Suprapubic skin (tissue), 4 donors: Measurements from ENCODE around the gene PTCH1. TPM values are rescaled to one million over a fixed set of nuclear protein-coding genes. Genes with fewer than 3 reads are reported as not detected.

ENCODE experiments used
- DNase-seq, 2 donors: peaks; one replicate each; pipeline ENCODE4 v3.0.0-alpha.2; 2019; ENCODE audit warnings: low spot score in 2 of 2
- H3K27ac ChIP-seq: fragments of 200-600 bp; sonication (generic); one replicate; pipeline ENCODE4 v1.5.1; 2019
- H3K27me3 ChIP-seq: fragments of 200-600 bp; sonication (generic); one replicate; pipeline ENCODE4 v1.5.1; 2019
- H3K36me3 ChIP-seq: fragments of 200-600 bp; sonication (generic); one replicate; pipeline ENCODE4 v1.5.1; 2019
- H3K4me1 ChIP-seq: fragments of 200-600 bp; sonication (generic); one replicate; pipeline ENCODE4 v1.5.1; 2019
- H3K4me3 ChIP-seq: fragments of 200-600 bp; sonication (generic); one replicate; pipeline ENCODE4 v1.5.1; 2019; ENCODE audit warnings: mild to moderate bottlenecking
- H3K9me3 ChIP-seq: fragments of 200-600 bp; sonication (generic); one replicate; pipeline ENCODE4 v1.5.1; 2019
- CTCF ChIP-seq, 2 donors: fragments of 200-600 bp in 1 of 2; fragments of 450-650 bp in 1 of 2; sonication (generic) in 1 of 2; IDR thresholded peaks; one replicate each; pipeline ENCODE4 v1.5.1; 2016 to 2019; ENCODE audit warnings: antibody characterized with exemption in 2 of 2, mild to moderate bottlenecking in 1 of 2, moderate library complexity in 1 of 2
- EP300 ChIP-seq: sonication (generic); formaldehyde crosslinking; IDR thresholded peaks from one replicate; pipeline ENCODE4 v1.6.1; 2017; ENCODE audit warnings: antibody characterized with exemption
- POLR2A ChIP-seq, 2 donors: fragments of 450-650 bp; IDR thresholded peaks; one replicate each; pipeline ENCODE4 v1.6.1; 2017; ENCODE audit warnings: antibody characterized with exemption in 2 of 2, mild to moderate bottlenecking in 2 of 2, moderate library complexity in 2 of 2
- POLR2AphosphoS5 ChIP-seq, 3 donors: sonication (generic); formaldehyde crosslinking; IDR thresholded peaks; one replicate each; pipeline ENCODE4 v1.6.1; 2017; ENCODE audit warnings: antibody characterized with exemption in 3 of 3
- WGBS: methylation state at CpG from one replicate; pipeline ENCODE4 v1.1.5; 2018; 5-methylcytosine and 5-hydroxymethylcytosine counted together
- total RNA-seq, 4 donors: library from RNA; depleted of rRNA; stranded (reverse); fragments of >200 nt; gene quantifications; one replicate each; pipeline ENCODE4 v1.1.0, GENCODE V29; 2016

Gene PTCH1
- total RNA-seq, 4 donors from 2014 or later = 9.9 to 59.0 (median 27.9) TPM

- WGBS = under 1% methylated on average over 27 of the region's 81 CpGs
- Histone ChIP-seq H3K4me3 (peak overlapping the region; percentile 91), H3K27ac (peak overlapping the region; percentile 95), H3K36me3 (no peaks in the 10 kb centered on the region), H3K27me3 (no peaks in the 10 kb centered on the region), H3K9me3 (no peaks in the 10 kb centered on the region), H3K4me1 (peaks cover 29% of the 10 kb centered on the region)
- TF ChIP-seq CTCF (IDR thresholded peaks at IDR 0.05) (no peak), POLR2AphosphoS5 (IDR thresholded peaks at IDR 0.05) (no peak), POLR2A (IDR thresholded peaks at IDR 0.05) (no peak), EP300 (no peak)
- DNase-seq = no peak
Measured at GRCh38 chr9:95505717-95506427, 10.9 kb downstream of the PTCH1 start.

GRCh38 chr9:95505072-95505716 lies 11.6 kb downstream of the PTCH1 start:
- DNase-seq = no peak
- Histone ChIP-seq H3K4me3 (peak overlapping the region; percentile 91), H3K27ac (no peak overlapping the region), H3K9me3 (no peaks in the 10 kb centered on the region), H3K27me3 (no peaks in the 10 kb centered on the region), H3K4me1 (peaks cover 29% of the 10 kb centered on the region), H3K36me3 (no peaks in the 10 kb centered on the region)
- TF ChIP-seq POLR2AphosphoS5 (IDR thresholded peaks at IDR 0.05) (no peak), POLR2A (IDR thresholded peaks at IDR 0.05) (no peak), CTCF (IDR thresholded peaks at IDR 0.05) (no peak), EP300 (no peak)
- WGBS = 23% methylated on average over 10 of the region's 10 CpGs

GRCh38 chr9:95504053-95504963 lies 12.5 kb downstream of the PTCH1 start:
- no peak for DNase-seq
- peak overlapping the region; percentile 91 for H3K4me3 ChIP-seq
- H3K27ac ChIP-seq = no peak overlapping the region
- TF ChIP-seq EP300 (no peak), POLR2AphosphoS5 (IDR thresholded peaks at IDR 0.05) (no peak), CTCF (IDR thresholded peaks at IDR 0.05) (no peak), POLR2A (IDR thresholded peaks at IDR 0.05) (no peak)
- no peaks in the 10 kb centered on the region for H3K36me3 ChIP-seq
- no peaks in the 10 kb centered on the region for H3K27me3 ChIP-seq
- peaks cover 24% of the 10 kb centered on the region for H3K4me1 ChIP-seq
- WGBS = 53% methylated on average over 15 of the region's 15 CpGs
- no peaks in the 10 kb centered on the region for H3K9me3 ChIP-seq

GRCh38 chr9:95503369-95503768 lies 13.4 kb downstream of the PTCH1 start:
- H3K36me3 ChIP-seq = peaks cover 3% of the 10 kb centered on the region
- no peaks in the 10 kb centered on the region for H3K27me3 ChIP-seq
- WGBS = 91% methylated on average over 6 of the region's 6 CpGs
- no peaks in the 10 kb centered on the region for H3K9me3 ChIP-seq
- no peak overlapping the region for H3K27ac ChIP-seq
- no peak overlapping the region for H3K4me3 ChIP-seq
- TF ChIP-seq CTCF (IDR thresholded peaks at IDR 0.05) = no peak
- TF ChIP-seq EP300 = no peak
- no peak for TF ChIP-seq POLR2AphosphoS5 (IDR thresholded peaks at IDR 0.05)
- TF ChIP-seq POLR2A (IDR thresholded peaks at IDR 0.05) = no peak
- no peak for DNase-seq
- H3K4me1 ChIP-seq = peaks cover 17% of the 10 kb centered on the region
